Gastroesophageal sphincter (tissue), 3 donors: ENCODE data around the gene ADGRG6.

ENCODE experiments used
- CTCF ChIP-seq, 4 experiments: fragments of 200-600 bp in 2 of 4; fragments of 450-650 bp in 2 of 4; sonication (generic) in 1 of 4; IDR thresholded peaks; one replicate each; pipeline ENCODE4 v1.5.1; 2017 to 2019; ENCODE audit warnings: antibody characterized with exemption in 4 of 4, mild to moderate bottlenecking in 2 of 4, moderate library complexity in 2 of 4
- EP300 ChIP-seq: sonication (generic); formaldehyde crosslinking; IDR thresholded peaks from one replicate; pipeline ENCODE4 v1.6.1; 2017; ENCODE audit warnings: antibody characterized with exemption, mild to moderate bottlenecking
- POLR2A ChIP-seq, 2 donors: fragments of 450-650 bp; IDR thresholded peaks; one replicate each; pipeline ENCODE4 v1.6.1; 2017; ENCODE audit warnings: antibody characterized with exemption in 2 of 2, mild to moderate bottlenecking in 2 of 2, moderate library complexity in 1 of 2
- POLR2AphosphoS5 ChIP-seq: sonication (generic); formaldehyde crosslinking; IDR thresholded peaks from one replicate; pipeline ENCODE4 v1.6.1; 2017; ENCODE audit warnings: antibody characterized with exemption

GRCh38 chr6:142444376-142444775 is 142.6 kb downstream of the ADGRG6 start:
- TF ChIP-seq CTCF (IDR thresholded peaks at IDR 0.05) = no peak
- TF ChIP-seq POLR2A (IDR thresholded peaks at IDR 0.05) = no peak
- no peak for TF ChIP-seq EP300
- TF ChIP-seq POLR2AphosphoS5 = no peak
